Right forelimb (tissue), 1 donor: ENCODE measurements around the gene DGCR2.
"Not testable (repeated sequence)": the region's sequence is repeated elsewhere in the genome, so short reads cannot be mapped to it uniquely, and the experiment has no call there.

ENCODE experiments used
- DNase-seq: peaks from one replicate; pipeline ENCODE4 v3.0.0-alpha.2; 2018

DGCR2 gene, protein sequence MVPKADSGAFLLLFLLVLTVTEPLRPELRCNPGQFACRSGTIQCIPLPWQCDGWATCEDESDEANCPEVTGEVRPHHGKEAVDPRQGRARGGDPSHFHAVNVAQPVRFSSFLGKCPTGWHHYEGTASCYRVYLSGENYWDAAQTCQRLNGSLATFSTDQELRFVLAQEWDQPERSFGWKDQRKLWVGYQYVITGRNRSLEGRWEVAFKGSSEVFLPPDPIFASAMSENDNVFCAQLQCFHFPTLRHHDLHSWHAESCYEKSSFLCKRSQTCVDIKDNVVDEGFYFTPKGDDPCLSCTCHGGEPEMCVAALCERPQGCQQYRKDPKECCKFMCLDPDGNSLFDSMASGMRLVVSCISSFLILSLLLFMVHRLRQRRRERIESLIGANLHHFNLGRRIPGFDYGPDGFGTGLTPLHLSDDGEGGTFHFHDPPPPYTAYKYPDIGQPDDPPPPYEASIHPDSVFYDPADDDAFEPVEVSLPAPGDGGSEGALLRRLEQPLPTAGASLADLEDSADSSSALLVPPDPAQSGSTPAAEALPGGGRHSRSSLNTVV

DNA sequence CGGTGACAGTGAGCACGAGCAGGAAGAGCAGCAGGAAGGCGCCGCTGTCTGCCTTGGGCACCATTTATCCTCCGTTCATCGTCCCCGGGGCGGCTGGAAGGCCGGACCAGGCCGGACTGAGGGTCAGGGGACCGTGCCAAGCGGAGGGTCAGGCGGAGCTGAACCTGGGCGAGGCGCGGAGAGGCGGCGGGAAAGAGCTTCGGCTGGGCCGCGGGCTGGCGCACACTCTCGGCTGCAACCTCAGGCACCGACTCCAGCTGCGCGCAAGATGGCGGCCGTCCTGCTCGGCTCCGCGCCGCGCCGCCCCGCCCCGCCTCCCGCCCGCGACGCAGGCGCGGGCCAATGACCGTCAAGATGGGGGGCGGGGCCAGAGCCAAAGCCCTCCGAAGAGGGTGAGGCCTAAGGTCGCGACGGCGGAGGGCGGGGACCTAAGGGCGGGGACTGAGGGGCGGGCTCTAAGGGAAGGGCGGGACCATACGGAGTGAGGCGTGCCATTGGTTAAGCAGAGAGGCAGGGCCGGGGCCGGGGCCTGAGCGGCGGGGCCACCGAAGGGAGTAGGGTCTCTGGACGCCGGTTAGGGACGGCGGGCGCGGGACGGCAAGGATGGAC is at the start of gene DGCR2:
Gene DGCR2 (minus strand): TSS at position 270 of the 609 bp plus-strand sequence. CDS start 206 bp downstream, at position 64.
- peak; percentile 98 for DNase-seq

DNA sequence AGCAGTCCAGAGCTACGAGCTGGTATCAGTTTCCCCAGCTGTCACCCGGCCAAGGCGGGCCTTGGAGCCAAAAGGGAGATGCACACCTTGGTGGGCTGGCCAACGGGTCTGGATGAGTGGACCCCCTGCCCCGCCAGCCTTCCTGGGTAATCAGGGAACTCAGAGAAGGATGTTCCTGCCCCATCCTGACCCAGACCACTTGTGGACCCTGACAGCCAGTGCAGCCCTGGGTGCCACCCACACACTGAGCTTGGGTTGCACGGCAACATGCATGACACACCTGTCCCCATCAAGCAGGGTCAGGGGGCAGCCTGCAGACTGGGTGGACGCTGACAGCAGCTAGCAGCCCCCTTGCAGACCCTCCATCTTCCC is 47.7 kb upstream of the DGCR2 start:
- DNase-seq: no peak

DNA sequence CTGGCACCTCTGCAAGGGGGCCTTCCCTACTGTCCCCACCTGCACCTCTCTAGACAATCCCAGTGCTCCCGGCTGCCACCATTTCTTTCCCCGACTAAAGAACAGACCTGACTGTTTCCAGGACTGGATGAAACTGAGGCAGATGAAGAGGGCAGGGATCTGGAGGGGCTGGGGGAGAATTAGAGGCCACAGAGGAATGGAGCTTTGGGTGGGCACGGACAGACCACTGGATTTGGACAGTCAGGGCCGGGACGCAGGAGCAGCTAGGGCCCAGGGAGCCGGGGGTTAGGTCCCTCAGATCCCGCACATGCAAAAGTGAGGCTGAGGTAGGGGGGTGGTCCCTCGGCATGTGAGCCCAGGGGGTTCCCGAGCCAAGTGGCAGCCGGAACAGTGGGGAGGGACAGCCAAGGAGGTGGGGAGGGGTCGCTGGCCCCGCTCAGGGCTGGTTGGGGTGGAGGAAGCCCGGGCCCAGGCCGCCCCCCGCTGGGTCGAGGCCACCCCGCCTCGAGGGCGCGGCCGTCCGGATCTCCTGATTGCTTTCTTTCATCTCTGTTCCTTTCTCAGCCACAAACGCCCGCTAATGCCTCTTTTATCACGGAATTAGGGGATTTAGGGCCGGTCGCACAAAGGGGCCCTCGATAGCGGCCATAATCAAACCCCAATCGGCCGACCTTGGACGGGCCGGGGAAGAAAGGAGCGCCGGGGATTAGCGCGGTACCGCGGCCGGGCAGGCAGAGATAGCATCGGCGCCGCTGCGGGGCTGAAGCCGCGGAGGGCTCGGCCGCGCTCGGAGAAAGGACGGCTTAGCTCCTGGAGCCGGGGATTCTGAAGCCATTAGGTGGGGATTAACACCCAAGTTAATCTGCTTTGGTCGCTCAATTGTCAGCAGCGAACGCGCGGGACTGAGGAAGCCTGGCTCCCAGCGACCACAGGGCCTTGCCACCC is 47.1 kb upstream of the DGCR2 start:
- no peak for DNase-seq

DNA sequence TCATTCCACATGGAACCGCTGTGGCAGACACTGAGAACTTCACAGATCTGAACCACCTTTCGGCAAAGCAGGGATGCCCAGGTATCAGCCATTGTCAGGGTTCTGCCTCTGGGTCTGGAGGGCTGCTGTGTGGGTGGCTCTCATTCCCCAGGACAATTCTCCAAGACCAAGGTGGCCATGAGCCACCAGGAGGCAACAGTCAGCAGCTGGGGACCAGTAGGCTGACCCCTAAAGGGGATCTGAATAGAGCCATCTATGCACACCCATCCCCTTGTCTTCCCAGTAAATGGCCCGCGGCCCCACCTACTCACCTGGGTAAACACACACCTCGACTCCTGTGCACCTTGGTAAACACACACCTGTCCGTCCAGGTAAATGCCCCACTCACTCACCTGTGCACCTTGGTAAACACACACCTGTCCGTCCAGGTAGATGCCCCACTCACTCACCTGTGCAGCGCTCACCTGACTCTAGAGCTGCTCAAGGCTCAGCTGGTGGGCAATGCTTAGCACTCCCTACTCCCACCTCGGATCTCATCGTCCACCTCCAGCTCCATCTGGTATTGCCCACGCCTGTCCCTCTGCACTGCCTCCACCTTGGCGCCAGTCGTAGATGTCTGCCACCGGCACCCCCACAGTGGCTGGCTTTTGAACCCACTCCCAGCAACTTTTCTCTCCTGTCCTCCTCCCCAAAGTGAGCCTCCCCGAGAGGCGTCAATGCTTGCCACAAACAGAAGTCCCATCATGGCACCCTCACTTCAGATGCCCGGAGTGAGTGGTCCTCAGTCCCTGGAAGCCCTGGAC is 46.1 kb upstream of the DGCR2 start:
- DNase-seq: no peak

DNA sequence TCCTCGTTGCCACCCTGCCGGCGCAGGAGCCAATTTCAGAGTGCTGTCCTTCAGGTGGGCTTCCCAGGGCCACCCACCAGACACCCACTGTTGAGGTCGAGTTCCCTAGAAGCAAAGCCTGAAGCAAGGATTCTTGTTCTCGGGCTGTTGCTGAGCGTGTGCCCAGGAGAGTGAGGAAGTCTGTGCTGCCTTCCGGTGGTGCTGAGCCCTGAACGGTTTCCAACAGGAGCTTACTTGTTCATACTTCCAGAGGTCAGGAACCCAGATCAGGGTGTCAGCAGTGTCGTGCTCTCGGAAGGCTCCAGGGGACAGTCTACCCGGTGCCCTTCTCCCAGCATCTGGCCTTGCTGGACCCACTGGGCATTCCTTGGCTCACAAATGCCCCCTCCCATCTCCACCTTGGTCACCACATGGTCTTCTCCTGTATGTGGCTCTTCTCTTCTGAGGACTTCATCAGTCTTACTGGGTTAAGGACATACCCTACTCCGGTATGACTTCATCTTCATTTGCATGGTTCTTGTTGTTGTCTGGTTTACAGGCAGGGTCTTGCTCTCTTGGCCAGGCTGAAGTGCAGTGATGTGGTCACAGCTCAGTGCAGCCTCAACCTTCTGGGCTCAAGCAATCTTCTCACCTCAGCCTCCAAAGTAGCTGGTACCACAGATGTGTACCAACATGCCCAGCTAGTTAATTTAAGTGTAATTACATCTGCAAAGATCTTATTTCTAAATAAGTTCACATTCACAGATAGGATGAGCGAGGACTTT is 45.1 kb upstream of the DGCR2 start:
- no peak for DNase-seq

DNA sequence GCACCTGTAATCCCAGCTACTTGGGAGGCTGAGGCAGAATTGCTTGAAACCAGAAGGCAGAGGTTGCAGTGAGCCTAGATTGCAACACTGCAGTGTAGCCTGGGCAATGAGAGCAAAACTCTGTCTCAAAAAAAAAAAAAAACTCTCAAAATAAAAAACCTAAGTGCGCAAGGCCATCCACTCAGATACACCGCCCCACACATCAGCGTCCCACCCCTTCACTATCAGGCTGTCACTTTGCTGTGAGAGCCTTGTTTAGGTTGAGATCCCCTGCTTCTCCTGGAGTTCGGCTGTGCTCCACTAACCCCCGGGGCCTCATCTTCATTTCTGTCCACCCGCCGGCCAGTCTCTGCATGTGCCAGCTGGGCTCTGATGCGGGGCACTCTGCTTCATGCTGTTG is 44.2 kb upstream of the DGCR2 start:
- DNase-seq: no peak

DNA sequence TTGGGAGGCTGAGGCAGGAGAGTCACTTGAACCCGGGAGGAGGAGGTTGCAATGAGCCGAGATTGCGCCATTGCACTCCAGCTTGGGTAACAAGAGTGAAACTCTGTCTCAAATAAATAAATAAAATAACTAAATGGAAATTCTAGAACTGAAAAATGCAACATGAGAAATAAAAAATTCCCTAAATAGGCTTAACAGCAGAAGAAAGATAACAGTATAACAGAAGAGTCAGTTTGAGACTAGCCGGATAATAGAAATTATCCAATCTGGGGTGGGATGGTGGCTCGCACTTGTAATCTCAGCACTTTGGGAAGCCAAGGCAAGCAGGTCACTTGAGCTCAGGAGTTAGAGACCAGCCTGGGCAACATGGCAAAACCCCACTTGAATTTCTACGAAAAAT is 42.2 kb upstream of the DGCR2 start:
- DNase-seq: no peak

DNA sequence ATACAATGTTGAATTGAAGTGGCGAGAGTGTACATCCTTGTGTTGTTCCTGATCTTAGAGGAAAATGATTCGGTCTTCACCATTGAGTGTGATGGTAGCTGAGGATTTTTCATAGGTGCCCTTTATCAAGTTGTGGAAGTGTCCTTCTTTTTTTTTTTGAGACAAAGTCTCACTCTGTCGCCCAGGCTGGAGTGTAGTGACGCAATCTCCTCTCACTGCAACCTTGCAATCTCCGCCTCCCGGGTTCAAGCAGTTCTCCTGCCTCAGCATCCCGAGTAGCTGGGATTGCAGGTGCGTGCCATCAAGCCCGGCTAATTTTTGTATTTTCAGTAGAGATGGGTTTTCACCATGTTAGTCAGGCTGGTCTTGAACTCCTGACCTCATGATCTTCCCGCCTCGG is 36.4 kb upstream of the DGCR2 start:
- DNase-seq: not testable (repeated sequence)

DNA sequence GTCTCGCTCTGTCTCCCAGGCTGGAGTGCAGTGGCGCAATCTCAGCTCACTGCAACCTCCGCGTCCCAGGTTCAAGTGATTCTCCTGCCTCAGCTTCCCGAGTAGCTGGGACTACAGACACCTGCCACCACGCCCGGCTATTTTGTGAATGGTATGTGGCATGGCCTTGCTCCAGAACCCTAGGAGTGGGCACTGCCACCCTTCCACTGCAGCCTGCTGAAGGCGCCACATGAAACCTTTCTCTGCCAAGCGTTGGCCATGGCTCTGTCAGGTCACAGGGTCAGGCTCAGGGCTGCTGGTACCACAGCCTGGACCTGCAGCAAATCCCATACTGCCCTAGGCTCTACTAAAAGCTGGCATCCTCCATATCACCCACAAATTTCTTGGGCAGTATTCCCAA is 33.9 kb upstream of the DGCR2 start:
- DNase-seq: not testable (repeated sequence)

DNA sequence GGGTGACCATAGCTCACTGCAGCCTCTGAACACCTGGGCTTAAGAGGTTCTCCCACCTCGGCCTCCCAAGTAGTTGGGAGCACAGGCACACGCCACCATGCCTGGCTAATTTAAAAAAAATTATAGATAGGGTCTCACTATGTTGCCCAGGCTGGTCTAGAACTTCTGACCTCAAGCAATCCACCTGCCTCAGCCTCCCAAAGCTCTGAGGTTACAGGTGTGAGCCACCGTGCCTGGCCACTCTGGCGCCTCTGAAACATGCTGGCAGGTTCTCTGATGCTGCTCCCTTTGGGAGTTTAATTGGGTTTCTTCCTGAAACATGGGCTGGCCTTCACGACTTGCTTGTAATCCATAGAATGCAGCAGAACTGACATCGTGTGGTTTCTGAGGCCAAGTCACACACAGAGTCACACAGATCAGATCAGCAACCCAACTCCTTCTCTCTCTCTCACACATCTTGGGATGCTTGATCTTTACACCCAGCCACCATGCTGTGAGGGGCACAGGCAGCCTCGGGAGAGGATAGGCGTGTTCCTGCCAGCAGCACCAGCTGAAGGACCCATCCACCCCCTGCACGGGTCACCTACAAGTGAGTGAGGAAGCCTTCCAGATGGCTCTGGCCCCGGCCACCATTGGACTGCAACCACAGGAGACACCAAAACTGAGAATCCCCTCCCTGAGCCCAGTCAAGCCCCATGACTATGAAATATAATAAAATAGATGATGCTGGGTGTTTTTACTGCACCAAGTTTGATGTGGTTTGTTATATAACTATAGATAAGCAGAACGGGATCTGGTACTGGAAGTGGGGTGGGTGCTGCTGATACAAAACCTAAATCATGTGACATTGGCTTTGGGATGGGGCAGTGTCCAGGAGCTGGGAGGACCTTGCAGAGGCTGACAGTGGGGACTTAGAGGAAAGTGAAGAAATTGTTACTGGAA is 31.0 kb upstream of the DGCR2 start:
- no peak for DNase-seq

DNA sequence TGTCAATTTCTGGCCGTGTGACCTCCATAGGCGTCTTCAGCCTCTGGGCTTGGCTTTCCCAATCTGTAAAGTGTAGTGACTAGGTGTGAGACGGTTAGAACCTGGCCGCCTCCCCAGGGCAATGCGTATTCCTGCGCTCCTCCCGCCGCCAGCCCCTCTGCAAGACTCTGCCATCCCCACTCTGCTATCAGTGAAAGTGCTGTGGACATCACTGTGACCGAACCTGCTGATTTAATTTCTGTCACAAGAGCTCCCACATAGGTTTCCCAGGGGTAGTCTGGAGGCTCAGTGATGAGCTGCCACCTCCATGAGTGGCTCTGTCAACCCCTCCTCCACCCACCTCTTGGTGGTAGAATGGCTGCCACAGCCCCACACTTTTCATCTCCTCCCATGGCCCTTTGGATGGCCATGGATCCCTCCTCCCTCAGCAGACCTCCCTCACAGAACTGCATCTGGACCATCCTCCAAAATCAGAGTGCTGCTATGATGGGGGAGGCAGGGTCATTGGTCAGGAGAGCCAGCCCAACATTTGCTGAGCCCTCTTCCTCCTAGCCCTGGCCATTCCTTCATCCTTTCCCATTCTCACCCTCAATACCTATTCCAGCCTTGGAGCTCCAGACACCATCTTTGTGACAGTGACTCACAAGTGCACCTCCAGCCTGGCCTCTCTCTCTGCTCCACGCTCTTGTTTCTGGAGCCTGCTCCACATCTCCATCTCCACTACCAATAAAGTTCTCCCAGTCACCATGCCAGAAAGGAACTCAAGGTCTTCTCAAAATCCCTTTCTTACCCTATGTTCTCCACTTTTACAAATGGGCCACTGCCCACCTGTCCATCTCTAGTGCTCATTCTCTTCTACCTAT is 29.3 kb upstream of the DGCR2 start:
- DNase-seq: no peak

DNA sequence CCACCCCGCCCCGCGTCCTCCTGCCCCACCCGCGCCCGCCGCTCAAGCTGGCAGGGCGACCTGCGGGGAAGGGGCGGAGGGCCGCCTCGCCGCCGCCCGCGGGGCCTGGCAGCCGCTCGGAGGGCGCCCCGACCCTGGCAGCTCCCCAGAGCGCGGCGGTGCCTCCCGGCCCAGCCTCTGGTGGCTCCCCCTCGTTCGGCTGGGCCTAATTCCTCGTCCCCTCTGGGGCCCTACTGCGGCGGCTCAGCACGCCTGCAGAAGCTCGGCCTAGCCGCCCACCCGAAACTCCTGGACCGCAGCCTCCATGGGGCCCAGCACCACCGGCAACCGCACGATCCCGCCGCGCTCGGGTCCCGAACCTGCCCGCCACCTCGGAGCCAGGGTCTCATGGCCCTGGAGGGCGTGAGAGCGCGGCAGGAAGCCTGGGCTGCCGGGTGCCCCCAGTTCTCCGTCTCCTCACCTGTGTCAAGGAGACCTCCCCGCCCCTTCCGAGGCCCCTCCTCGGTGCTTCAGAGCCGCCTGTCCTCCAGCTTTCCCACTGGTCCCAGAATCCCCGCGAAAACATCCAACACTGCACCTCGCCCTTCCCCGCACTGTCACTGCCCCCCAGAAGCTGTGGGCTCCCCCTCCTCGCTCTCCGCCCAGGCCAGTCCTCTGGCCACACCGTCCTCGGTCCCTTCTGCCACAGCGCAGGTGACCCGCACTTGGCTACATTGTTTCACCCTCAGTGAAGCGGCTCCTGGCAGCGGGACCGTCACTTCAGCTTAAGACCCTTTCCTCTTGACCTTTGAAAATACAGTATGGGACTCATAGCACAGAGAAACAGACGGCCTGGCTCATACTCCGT is 28.5 kb upstream of the DGCR2 start:
- DNase-seq: no peak

DNA sequence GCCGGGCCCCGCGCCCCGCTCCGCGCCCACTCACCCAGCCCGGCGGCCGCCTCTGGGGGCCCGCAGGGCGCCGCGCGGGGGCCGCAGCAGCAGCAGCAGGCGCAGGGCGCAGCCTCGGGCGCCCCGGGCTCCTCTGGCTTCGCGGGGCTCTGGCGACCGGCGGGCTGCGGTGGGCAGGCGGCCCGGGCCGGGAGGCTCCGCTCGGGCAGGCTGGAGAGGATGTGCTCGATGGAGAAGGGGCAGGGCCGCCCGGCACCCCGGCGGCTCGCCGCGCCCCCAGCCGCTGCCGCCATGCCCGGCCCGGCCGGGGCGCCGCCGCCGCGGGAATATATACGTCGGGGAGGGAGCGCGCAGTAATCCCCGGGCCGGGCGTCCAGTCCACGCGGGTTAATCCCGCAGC is 27.8 kb upstream of the DGCR2 start, which contains the start of gene GSC2:
Gene GSC2 (minus strand): TSS at position 302 of the 400 bp plus-strand sequence. CDS start 9 bp downstream, at position 293.
- DNase-seq: no peak

DNA sequence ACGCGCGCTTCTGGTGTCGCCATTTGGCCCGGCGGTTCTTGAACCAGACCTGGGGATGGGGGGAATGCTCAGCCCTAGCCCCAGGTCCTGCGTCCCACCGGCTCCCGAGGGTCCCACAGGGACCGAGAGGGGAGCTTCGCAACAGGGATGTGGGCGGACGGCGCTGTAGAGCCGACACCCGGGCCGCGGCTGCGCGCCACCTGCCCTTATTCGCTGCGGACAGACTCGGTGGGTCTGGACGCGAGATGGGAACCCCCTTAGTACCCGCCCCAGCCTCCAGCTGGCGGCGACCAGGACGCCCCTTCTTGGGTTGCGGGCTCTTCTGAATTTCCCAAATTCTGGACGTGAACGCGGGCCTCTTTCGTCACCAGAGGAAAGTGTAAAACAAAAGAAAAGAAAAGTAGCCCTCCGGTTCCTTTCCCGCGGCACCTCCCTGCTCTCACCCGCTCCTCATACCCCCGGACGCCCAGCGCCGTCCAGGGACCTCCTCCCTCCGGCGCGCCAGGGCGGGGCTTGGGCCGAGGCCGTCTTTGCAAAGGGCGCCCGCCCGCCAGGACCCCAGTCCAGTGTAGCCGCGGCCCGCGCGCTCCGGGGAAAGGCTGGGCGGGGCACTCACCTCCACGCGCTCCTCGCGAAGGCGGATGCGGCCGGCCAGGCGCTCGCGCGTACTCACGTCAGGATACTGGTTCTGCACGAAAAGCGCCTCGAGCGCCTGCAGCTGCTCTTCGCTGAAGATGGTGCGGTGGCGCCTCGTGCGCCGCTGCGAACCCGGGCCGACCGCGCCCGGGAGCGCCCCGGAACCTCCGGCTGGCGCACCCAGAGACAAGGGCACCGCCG is 27.1 kb upstream of the DGCR2 start:
- no peak for DNase-seq

DNA sequence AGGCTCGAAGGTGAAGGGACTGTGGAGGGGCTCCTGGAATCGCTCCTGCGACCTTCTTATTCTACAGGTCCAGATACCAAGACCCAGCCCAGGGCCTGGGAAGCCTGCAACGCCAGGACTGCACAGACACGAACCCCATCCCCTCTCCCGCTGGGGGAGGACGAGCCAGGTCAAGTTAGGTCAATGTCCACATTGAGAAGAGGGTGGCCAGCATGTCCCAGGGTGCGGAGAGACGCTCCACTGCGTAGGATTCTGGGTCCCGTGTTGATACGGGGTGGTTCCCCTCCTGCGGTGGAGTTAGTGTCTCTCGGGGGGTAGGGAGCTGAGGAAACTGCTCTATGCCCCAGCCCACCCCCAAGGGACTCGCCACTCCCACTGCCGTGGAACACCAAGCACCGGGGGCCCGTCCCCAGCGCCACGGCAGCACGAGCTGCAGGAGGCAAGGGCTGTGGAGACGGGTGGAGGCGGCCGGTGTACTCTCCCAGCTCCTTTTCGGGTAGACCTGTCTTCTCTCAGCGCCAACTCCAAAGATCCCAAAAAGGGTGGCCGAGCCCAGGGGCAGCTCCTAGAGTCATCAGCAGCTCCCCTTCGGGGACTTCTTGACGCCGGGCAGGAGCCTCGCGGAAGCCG is 26.3 kb upstream of the DGCR2 start:
- DNase-seq: no peak

DNA sequence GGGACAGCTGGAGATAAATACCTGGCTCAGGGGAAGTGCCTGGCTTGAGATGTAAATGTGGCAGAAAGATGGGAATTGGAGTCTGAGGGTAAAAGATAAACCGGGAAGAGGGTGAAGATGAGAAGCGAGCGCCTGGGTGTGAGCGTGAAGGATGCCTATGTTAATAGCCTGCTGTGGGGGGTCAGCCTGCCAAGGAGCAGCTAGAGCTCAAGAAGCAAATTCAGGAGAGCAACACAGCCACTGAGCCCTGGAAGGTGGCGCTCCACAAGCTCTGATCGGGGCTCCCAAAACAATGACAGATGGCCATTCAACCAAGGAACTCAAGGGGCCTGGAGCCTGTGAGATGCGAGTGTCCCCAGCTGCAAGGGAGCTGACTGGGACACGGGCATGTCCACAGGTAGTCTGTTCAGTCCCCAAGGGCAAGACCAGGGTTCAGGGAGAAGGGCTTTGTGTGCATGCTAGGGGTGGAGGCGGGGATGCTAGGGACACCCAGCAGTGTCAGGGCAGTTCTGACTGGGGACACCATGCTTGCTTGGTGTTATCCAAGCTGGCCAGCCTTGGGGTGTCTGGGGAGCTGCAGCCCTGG is 25.1 kb upstream of the DGCR2 start:
- no peak for DNase-seq
